ENCODE results near the gene KDM5B. TPM values are rescaled to one million over a fixed set of nuclear protein-coding genes. Genes with fewer than 3 reads are reported as not detected.
"Not testable (repeated sequence)": the region's sequence is repeated elsewhere in the genome, so short reads cannot be mapped to it uniquely, and the experiment has no call there.

The KDM5B gene
- total RNA-seq, 1 donor from 2014 or later = 183 TPM

DNA sequence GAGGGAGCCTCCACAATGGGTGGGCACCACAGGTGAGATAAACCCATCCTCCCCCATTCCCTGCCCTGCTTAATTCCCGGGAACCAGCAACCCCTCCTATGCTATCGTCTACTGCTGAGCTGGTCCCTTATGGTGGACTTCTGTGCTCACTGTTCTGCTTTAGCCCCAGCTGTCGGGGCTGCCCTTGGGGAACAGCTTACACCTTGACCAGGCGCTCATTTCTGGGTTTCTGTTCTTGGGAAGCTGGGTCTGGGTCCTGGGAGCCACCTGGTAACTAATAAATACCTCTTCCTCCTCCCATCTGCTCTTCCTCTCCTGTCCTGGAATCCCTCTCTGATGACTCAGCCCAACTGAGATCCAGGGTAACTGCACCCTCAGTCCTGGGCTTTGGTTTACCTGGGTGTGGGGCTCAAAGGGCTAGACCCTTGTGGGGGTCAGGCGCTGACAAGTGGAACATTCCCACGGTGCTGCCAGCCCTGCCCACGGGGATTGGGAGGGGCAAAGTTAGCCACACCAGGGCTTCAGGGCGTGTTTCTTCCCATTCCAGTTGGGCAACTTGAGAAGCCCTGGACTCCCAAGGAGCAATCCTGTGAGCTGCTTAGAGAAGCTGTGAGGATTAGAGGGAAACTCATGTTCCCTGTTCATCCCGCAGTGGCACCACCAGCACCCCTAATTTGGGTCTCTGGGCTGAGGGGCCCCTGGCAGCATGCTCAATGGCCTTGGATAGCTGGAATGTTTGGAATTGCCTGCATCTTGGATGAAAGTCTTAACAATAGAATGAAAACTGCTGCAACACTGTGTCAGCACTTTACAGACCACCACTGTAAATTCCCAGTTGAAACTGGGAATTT, 4.2 kb upstream of the KDM5B start:
- peak; percentile 27 for DNase-seq (ENCODE audit: low read depth)

GRCh38 chr1:202811296-202812175, 3.3 kb upstream of the KDM5B start:
- DNase-seq (ENCODE audit: low read depth) = no peak

DNA sequence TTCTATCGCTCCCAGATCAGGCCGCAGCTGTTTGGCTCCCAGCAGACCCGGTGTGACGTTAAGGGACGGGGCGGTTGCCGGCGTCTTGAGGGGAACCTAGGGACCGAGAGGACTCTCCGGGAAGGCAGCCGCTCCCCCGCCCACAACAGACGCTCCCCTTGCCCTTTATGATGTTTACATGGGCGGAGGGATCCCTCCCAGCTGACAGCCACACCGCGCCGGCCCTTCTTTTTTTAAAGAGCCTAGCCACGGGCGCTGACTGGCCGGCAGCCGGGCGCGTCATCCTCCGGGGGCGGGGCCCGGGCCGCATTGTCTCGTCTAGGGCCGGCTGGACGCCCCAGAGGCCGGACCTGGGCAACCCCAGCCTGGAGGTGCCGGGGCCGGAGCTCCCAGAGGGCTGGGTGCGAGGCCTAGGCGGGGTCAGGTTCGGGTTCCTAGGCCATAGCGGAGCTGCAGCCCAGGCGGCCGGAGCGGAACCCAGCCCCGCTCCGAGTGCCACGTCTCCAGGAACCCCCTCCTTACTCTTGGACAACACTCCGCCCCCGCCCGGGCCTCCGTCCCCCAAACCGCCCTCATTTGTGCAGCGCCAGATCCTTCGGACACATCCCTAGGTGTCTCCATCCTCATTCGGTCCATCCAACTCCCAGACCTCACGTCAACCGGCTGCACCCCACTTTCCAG, 2.5 kb upstream of the KDM5B start, which contains the start of gene PCAT6:
TSS of gene PCAT6 (plus strand) at position 340 of the 681 bp plus-strand sequence.
- peak; percentile 75 for DNase-seq (ENCODE audit: low read depth)

DNA sequence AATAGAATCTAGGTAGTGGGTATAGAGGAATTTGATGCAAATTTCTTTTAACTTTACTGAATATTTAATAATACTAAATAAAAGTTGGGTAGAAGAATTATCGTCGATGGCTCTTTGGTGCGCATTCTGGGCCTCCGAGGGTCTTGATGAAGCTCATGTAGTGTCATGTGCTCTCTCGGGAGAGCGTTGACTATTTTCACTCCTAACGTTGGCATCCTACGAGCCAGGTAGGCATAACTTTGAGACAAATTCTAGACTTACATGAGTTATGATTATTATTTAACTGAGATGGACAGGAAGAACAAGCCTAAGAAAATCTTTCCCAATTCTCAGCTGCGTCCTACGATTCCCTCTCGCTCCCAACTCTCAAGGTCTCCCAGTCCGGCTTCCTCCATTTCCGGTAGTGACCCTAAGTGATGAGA, 2.0 kb upstream of the KDM5B start:
- DNase-seq (ENCODE audit: low read depth) = no peak

GRCh38 chr1:202809597-202810159, 1.5 kb upstream of the KDM5B start:
- DNase-seq (ENCODE audit: low read depth) = no peak

- no peak for DNase-seq (ENCODE audit: low read depth)
Measured at GRCh38 chr1:202807451-202807925, 733 bp downstream of the KDM5B start.

DNA sequence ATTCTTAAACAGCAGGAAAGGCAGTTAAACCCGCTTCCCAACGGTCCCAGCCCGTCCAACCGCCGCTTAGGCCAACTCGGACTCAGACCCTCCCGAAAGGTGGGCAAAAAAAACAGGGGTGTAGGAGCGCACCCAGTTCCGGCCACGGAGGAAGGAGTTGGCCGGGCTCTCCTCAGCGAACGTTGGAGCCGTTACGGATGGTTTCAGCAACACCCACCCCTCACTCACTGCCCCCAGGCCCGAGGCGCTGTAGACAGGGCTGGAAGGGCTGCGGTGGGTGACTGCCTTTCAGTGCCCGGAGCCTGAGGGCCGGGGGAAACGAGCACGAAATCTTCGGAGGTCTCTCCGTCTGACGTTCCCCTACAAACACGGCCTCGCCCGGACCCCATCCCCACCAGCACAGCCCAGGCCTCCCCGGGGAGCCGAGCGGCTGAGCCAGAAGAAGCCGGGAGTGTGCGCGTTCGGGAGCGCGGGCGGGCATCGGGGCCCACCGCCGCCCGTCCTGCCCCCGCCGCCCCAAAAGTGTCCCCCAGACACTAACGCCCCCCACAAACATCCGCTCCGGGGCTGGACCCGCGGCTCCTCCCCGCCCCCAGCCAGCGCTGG, 1.3 kb downstream of the KDM5B start:
- DNase-seq (ENCODE audit: low read depth) = no peak

GRCh38 chr1:202805886-202806844, 2.1 kb downstream of the KDM5B start:
- no peak for DNase-seq (ENCODE audit: low read depth)

DNA sequence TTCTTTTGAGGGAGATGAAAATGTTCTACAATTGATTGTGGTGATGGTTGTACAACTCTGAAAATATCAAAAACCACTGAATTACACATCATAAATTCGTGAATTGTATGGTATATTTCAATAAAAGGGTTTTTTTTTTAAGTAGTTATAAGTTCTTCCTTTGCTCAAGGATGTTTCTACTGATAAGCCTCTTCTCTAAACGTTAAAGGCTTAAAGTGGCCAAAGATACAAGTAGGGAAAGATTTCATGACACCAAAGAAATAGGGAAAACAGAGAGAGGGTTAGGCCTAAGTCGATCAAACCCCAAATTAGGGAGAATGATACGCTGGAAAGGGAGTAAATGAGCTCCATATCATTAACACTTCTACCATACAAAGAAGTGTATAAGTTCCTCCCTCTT, 4.1 kb downstream of the KDM5B start:
- DNase-seq (ENCODE audit: low read depth) = no peak

DNA sequence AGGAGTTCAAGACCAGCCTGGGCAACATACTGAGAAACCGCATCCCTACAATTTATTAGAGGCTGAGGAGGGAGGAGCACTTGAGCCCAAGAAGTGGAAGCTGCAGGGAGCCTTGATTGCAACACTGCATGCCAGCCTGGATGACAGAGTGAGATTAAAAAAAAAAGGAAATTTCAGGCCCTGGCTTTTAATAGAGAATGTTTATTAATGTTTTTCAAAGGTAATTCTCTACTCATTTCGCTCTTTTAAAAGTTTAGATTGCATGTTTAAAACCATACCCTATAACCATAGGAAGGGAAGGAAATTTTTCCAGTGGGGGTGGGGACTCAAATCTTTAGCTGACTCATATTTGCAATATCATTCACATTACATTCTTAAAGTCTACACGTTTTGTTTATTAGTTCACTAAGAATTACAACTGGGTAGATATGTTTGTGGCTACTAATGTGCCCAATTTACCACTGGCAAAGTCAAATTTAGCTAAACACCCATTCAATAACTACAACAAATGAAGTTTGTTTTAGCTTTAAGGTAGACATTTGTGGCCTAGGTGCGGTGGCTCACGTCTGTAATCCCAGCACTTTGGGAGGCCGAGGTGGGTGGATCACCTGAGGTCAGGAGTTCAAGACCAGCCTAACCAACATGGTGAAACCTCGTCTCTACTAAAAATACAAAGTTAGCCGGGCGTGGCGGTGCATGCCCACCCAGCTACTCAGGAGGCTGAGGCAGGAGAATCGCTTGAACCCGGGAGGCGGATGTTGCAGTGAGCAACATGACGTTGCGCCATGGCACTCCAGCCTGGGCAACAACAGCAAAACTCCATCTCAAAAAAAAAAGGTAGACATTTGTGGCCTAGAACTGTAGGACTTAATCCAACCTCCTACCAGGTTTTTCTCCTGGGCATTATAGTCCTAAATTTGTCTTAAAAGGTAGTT, 5.0 kb downstream of the KDM5B start:
- DNase-seq (ENCODE audit: low read depth) = peak; percentile 39

GRCh38 chr1:202802034-202802433, 6.2 kb downstream of the KDM5B start:
- DNase-seq (ENCODE audit: low read depth) = no peak

DNA sequence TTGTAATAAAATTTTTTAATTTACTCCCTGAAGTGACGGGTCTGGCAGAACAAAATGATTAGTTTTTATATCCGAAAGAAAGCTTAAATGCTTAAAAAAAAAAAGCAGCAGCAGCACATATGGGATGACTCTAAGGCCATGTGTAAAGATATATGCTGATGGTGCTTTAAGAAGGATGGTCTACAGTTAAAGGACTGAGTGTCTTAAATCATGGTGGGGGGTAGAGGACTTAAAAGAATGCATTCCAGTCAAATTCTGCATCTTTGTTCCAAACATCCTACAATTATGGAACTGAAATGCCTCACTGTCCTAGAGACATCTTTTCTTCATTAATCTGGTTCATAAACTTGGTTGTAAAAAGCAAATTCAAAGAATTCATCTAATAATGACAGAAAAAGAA, 7.0 kb downstream of the KDM5B start:
- DNase-seq (ENCODE audit: low read depth) = no peak

DNA sequence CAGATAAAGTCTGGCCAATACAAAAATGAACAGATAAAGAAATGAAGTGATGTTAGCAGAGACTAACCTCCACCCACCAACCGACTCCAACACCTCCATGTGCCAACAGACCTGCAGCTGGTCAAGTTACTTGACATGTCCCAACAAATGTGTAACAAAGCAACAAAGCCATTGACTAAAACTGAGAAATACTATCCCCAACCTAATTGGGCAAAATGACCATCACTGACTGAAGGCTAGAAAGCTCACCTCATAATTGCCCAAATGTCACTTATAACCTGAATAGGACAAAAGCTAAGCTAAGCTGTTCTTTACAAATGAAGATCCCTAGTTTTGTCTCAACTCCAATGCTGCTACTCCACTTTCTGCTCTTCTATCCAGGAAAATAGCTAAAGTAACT, 7.5 kb downstream of the KDM5B start:
- DNase-seq (ENCODE audit: low read depth) = no peak

GRCh38 chr1:202798792-202799331, 9.4 kb downstream of the KDM5B start:
- DNase-seq (ENCODE audit: low read depth) = no peak

GRCh38 chr1:202798260-202798659, 10.0 kb downstream of the KDM5B start:
- no peak for DNase-seq (ENCODE audit: low read depth)

GRCh38 chr1:202796670-202797069, 11.6 kb downstream of the KDM5B start:
- DNase-seq (ENCODE audit: low read depth) = no peak

- DNase-seq (ENCODE audit: low read depth) = not testable (repeated sequence)
Measured at GRCh38 chr1:202794931-202795330, 13.3 kb downstream of the KDM5B start.

- peak; percentile 60 for DNase-seq (ENCODE audit: low read depth)
Measured at GRCh38 chr1:202794051-202794740, 14.0 kb downstream of the KDM5B start.

Data from renal cortical epithelial cell (primary cell).